Measurements from ENCODE around the gene CAMP. TPM values are rescaled to one million over a fixed set of nuclear protein-coding genes. Genes with fewer than 3 reads are reported as not detected.

The CAMP gene
- total RNA-seq, 2 donors from 2014 or later: not detected

DNA sequence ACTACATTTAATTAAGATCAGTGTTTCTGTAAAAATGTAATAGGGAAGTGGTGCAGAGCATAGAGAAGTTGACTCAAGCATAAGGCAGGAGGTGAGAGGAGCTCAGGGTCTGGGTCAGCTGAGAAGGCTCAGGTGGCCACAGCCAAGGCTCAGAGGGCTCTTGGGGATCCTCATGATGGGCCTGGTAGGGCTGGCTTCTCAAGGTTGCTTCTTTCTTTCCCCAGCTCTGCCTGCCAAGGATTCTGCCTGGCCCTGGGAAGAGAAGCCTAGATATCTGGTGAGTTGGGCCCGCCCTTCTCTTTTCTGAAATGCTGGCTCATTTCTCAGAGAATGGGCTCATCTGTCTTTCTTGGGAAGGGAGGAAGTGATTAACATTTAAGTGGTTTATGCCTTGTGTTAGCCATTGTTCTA is 24.1 kb downstream of the CAMP start:
- H3K4me3 ChIP-seq: no peak overlapping the region
- H3K27me3 ChIP-seq (replicated peaks; ENCODE audit: insufficient read depth): no peaks in the 10 kb centered on the region
- H3K27ac ChIP-seq: no peak overlapping the region
- no peak for ATAC-seq (ENCODE audit: insufficient number of reproducible peaks, low FRiP score, low read depth)
- H3K36me3 ChIP-seq: no peaks in the 10 kb centered on the region
- no peak for DNase-seq (ENCODE audit: low spot score)
- TF ChIP-seq, protein P1, sequence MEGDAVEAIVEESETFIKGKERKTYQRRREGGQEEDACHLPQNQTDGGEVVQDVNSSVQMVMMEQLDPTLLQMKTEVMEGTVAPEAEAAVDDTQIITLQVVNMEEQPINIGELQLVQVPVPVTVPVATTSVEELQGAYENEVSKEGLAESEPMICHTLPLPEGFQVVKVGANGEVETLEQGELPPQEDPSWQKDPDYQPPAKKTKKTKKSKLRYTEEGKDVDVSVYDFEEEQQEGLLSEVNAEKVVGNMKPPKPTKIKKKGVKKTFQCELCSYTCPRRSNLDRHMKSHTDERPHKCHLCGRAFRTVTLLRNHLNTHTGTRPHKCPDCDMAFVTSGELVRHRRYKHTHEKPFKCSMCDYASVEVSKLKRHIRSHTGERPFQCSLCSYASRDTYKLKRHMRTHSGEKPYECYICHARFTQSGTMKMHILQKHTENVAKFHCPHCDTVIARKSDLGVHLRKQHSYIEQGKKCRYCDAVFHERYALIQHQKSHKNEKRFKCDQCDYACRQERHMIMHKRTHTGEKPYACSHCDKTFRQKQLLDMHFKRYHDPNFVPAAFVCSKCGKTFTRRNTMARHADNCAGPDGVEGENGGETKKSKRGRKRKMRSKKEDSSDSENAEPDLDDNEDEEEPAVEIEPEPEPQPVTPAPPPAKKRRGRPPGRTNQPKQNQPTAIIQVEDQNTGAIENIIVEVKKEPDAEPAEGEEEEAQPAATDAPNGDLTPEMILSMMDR (IDR thresholded peaks at IDR 0.05): no peak
- H3K9me3 ChIP-seq: no peaks in the 10 kb centered on the region
- H3K4me1 ChIP-seq (ENCODE audit: control insufficient read depth in 1 of 2, low read depth in 2 of 2): no peaks in the 10 kb centered on the region

DNA sequence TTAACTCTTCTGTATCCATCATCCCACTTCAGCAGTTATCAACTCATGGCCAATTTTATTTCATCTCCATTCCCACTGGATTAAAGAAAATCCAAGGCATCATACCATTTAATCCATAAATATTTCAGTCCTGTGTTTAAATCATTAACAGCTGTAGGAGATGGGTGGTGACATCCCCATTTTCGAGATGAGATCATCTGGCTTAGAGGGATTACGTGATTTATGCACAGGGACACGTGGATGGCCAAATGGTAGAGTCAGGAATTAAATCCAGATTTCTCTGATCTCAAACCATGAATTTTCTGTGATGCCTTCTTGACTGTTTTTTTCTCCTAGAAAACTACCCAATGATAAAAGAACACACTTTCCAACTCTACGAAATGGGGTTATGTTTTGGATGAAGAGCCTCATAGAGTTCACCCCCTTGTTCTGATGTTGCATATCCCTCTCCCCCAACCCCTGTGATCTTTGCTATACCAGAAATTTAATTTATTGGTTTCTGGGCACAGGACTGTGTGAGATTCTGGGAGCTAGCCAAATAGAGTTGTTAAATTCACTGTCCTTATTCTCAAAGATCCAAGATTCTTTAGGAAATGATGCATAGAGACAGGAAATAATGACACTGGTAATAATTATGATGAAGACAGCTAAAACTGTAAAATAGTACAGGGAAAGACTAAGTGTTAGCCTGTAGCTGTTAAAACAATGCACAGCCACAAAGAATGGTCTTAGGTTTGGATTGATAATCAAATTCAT is 25.0 kb downstream of the CAMP start:
- no peak overlapping the region for H3K4me3 ChIP-seq
- no peaks in the 10 kb centered on the region for H3K4me1 ChIP-seq (ENCODE audit: control insufficient read depth in 1 of 2, low read depth in 2 of 2)
- H3K36me3 ChIP-seq: no peaks in the 10 kb centered on the region
- no peaks in the 10 kb centered on the region for H3K27me3 ChIP-seq (replicated peaks; ENCODE audit: insufficient read depth)
- ATAC-seq (ENCODE audit: insufficient number of reproducible peaks, low FRiP score, low read depth): no peak
- no peak overlapping the region for H3K27ac ChIP-seq
- DNase-seq (ENCODE audit: low spot score): no peak
- no peaks in the 10 kb centered on the region for H3K9me3 ChIP-seq
- TF ChIP-seq, protein P1 (IDR thresholded peaks at IDR 0.05): no peak

DNA sequence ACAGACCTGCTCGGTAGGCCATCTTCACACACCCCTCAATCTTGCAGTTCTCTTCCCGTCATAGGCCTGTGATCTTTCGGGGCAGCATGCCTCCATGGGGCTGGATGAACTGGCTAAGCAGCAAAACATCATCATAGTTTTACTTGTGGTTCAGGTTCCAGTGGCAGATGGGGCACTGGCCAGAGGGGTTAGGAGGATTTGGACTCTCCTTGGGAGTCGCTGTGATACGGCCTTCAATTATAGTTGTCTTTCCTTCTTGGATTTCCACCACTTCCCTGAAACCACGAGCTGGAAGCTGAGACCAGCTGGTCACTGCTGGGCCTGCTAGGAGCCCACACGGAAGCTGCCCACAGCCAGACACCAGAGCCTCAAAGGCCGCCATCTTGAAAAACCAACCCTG is 33.3 kb downstream of the CAMP start:
- Histone ChIP-seq H3K4me1 (ENCODE audit: control insufficient read depth in 1 of 2, low read depth in 2 of 2) (no peaks in the 10 kb centered on the region), H3K27ac (no peak overlapping the region), H3K36me3 (peaks cover 2% of the 10 kb centered on the region), H3K27me3 (replicated peaks; ENCODE audit: insufficient read depth) (no peaks in the 10 kb centered on the region), H3K4me3 (no peak overlapping the region), H3K9me3 (no peaks in the 10 kb centered on the region)
- TF ChIP-seq, protein P1 (IDR thresholded peaks at IDR 0.05): no peak
- DNase-seq (ENCODE audit: low spot score) (no peak), ATAC-seq (ENCODE audit: insufficient number of reproducible peaks, low FRiP score, low read depth) (no peak)

DNA sequence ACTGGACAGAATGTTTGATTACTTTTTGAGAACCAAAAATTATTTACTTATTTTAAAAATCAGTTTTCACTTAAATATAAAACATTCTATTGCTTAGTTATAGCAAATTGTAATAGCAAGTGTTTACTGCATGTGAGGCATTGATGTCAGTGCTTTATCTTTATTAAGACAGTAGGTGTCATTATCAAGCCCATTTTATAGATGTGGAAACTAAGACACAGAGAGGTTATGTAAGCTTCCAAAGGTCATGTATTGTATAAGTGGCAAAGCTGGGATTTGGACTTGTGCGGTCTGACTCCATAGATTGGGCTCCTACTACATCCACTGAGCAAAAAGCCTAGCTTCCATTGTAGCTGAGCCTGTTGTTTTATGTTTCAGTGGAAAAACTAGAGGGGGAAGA is 35.2 kb downstream of the CAMP start:
- no peak for DNase-seq (ENCODE audit: low spot score)
- H3K36me3 ChIP-seq: peaks cover 2% of the 10 kb centered on the region
- no peak overlapping the region for H3K4me3 ChIP-seq
- H3K27ac ChIP-seq: no peak overlapping the region
- H3K27me3 ChIP-seq (replicated peaks; ENCODE audit: insufficient read depth): no peaks in the 10 kb centered on the region
- no peak for ATAC-seq (ENCODE audit: insufficient number of reproducible peaks, low FRiP score, low read depth)
- TF ChIP-seq, protein P1 (IDR thresholded peaks at IDR 0.05): no peak
- H3K9me3 ChIP-seq: no peaks in the 10 kb centered on the region
- H3K4me1 ChIP-seq (ENCODE audit: control insufficient read depth in 1 of 2, low read depth in 2 of 2): no peaks in the 10 kb centered on the region

DNA sequence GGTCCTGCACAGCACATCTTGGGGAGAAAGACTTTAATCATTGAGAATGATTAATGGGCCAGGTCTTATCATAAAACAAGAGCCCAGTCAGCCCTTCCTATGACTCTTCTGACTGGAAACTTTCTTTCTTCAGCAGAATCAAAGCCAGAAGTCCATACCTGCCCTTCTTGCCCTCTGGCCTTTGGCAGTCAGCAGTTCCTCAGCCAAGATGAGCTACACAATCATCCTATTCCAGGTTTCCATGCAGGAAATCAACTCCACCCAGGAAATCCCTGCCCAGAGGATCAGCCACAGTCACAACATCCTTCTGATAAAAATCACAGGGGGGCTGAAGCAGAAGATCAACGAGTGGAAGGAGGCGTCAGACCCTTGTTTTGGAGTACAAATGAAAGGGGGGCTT is 44.5 kb downstream of the CAMP start:
- no peak overlapping the region for H3K27ac ChIP-seq
- DNase-seq (ENCODE audit: low spot score) (no peak), ATAC-seq (ENCODE audit: insufficient number of reproducible peaks, low FRiP score, low read depth) (no peak)
- peaks cover 13% of the 10 kb centered on the region for H3K36me3 ChIP-seq
- no peaks in the 10 kb centered on the region for H3K9me3 ChIP-seq
- H3K4me1 ChIP-seq (ENCODE audit: control insufficient read depth in 1 of 2, low read depth in 2 of 2): no peaks in the 10 kb centered on the region
- no peaks in the 10 kb centered on the region for H3K27me3 ChIP-seq (replicated peaks; ENCODE audit: insufficient read depth)
- no peak overlapping the region for H3K4me3 ChIP-seq
- TF ChIP-seq, protein P1 (IDR thresholded peaks at IDR 0.05): no peak
